GM19467 (cell line): ENCODE measurements around the gene S100A11.
"Not testable (repeated sequence)": the region's sequence is repeated elsewhere in the genome, so short reads cannot be mapped to it uniquely, and the experiment has no call there.

Experiments used
- ATAC-seq: cut with Tn5 transposase; IDR thresholded peaks from one replicate; pipeline ENCODE4 v1.9.1; 2021; ENCODE audit warnings: mild to moderate bottlenecking, moderate library complexity; ENCODE audit not compliant: unreplicated experiment

Gene S100A11

DNA sequence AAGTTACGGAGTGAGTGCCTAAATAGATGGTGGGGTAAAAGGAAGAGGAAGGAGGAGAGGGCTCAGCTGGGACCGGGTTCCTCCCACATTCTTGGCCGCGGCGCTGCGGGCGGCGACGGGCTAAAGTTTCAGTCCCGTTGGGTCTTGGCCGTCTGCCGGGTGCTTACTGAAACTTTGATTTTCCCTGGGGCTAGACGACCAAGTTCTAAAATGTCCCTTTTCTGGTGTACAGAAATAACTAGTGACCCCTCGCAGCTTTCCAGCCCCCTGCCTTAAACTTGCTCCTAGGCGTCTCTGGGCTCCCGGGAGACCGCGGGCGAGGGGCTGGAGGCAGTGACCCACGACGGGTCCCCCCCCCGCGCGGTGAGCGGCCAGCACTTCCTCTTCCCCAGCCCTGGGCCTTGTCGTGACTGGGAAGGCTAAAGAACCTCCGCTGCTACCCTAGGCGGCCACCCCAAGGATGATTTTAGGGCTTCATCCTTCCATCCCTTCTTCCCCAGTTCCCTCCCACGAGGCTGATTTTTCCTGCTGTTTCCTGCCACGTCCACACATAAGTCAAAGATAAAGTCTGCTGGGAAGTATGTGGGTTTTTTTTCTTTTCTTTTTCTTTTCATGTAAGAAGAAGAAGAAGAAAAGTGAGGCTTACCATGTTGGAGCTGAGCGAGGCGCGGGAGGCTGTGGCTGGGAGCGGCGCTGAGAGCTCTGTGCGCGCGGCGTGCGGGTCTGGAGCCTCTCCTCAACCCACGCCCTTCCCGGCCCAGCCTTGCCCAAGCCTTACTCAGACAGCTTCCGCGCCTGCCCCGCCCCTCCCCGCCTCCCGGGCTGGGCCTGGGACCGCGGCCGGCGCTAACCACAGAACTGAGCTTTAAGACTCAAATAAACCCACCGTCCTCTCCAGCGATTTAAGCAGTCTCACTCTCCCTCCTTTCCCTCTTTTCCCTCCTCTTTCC, at the start of gene S100A11:
S100A11 (minus strand) TSS at position 738 of the 950 bp plus-strand sequence; CDS start at position 649, 89 bp downstream.
- peak; percentile 65 for ATAC-seq

- no peak for ATAC-seq
Measured at GRCh38 chr1:152084853-152085252, 48.0 kb upstream of the S100A11 start.

DNA sequence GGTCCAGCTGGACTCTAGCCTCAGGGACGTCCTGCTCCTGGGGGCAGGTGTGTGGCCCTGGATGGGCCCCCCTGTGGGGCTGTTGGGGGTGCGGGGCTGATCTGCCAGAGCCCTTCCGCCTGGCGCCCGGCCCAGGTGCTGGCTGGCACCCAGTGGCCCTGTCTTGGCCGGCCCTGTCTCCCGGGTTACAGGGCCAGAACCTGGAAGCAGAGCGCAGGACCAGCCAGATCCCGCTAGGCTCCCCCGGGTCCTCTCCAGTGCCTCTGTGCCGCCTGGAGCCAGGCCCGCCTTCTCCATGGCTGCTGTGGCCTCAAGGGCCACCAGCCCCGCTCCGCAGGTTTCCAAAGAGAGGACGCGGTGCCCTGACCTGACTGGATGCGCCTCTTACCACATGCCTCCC, 44.2 kb upstream of the S100A11 start:
- ATAC-seq, result not testable (repeated sequence)

DNA sequence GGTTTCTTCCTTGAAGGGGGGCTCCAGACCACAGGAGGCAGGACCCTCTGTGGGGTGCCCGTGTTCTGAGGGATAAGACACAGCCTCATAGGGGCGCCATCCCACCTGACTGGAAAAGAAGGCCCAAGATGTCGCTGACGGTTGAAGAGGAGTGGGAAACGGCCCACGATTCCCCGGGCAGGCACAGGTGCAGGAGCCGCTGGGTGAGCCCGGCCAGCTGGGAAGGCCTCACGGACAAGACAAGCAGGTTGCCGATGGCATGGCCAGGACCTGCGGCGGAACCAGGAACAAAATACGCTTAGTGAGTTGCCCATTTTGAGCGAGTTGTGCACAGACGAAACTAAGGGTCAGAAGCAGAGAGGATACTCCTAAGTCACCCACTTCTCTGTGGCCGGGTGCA, 43.7 kb upstream of the S100A11 start:
- ATAC-seq, result not testable (repeated sequence)

- no peak for ATAC-seq
Measured at GRCh38 chr1:152078831-152079441, 42.1 kb upstream of the S100A11 start.

- ATAC-seq, result no peak
Measured at GRCh38 chr1:152072311-152072710, 35.5 kb upstream of the S100A11 start.

DNA sequence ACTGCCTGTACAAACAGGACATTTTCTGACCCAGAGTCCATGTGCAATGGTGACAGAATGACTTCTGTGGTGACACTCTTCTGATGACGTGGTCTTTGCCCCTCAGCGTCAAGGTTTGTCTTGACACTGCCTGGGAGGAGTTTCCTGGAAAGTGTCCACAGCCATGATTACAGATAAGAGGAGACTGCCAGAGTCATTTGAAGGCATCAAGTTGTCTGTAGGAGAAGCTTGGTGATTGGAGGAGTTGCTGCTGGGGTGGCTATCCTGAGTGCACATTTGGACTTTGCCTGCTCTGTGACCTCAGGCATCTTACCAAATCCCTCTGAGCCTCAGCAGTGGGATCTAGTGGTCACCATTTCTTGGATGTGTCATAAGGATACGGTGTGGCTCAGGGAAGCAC, 34.3 kb upstream of the S100A11 start:
- ATAC-seq, result no peak

GRCh38 chr1:152067929-152068328, 31.1 kb upstream of the S100A11 start:
- no peak for ATAC-seq

DNA sequence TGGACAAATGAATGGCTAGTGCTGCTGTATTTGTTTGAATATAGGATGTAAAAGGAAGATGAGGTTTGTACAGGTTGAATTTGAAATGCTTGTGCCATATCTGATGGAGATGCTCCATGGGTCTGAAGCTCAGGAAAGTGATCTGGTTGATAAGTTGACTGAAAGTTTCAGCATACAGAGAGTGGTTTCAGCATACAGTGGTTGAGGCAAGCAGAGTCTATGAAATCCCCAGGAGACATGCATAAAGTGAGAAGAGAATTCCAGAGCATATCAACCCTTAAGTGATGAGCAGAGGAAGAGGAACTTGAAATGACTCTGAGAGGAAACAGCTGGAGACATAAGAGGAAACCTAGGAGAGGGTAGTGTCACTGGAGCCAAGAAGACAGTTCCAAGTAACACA, 30.3 kb upstream of the S100A11 start:
- ATAC-seq, result no peak

DNA sequence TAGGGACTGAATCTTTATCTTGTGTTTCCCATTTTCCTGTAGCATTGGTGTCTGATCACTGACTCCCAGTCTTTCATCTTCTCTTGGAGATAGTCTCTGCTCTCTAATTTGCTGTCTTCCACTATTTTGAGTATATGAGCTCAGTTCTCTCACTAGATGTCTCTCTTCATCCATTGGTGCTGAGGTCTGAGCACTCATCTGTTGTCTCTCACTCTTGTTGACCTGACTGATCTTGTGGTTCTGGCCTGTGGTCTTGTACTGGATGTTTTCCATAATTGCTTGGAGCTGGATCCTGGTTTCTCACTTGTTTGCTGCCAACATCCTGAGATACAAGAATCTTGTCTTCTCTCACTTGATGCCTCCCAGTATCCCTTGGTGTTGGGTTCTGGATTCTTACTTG, 25.1 kb upstream of the S100A11 start:
- no peak for ATAC-seq

DNA sequence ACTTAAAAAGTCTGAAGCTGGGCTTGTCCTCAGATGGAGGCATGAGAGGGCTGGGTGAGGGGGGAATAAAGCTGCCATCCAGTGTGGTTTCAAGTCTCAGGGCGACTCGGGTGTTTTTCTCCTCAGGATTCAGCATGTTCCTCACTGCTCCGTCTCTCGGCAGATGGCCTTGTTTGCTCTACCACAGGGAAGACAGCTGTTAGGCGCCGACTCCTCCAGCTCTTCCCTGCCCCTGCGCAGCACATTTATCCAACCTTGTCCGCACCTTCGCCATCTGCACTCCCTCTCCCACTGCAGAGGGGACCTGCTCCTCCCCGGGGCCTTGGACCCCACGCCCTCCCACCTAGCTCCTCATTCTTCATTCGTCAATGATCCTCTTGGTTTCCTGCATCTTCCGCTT, 16.6 kb upstream of the S100A11 start:
- no peak for ATAC-seq

- no peak for ATAC-seq
Measured at GRCh38 chr1:152052606-152053005, 15.8 kb upstream of the S100A11 start.

GRCh38 chr1:152050886-152051675, 14.3 kb upstream of the S100A11 start:
- ATAC-seq, result no peak

DNA sequence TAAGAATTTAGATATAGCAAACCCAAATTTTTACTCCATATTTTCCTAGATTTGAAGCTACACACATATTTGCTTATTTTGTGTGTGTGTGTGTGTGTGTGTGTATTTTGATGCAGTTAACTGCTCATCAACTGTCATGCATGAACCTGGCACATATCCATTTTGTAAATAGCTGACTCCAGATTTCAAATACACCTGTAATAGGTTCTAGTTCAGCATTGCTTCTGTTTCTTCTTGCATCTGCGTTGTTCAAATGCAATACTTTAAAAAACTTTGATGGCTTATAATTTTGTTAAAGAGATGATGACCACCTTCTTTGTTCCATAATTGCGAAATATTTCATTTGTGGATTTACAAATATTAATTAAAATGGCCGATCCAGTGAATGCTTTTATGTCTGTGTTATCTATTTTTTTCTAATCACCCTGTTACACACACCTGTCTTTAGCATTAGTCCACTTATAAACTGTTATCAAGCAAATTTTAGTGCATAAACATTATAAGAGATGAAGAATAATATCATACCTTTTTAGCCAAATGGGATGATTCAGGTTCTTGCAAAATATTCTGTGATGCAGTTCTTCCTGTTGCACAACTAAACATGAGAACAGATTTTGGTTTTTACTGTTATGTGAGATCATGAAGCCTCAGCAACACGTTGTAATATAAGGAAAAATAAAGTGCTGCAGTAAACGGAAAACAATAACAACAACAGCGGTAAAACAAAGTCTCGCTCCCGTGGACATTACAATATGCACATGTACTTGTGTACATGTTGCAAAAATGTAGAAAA, 12.7 kb upstream of the S100A11 start:
- ATAC-seq, result no peak

GRCh38 chr1:152048416-152049009, 11.7 kb upstream of the S100A11 start:
- peak; percentile 2 for ATAC-seq

- ATAC-seq, result peak; percentile 96
Measured at GRCh38 chr1:152047730-152048415, 11.1 kb upstream of the S100A11 start.

- no peak for ATAC-seq
Measured at GRCh38 chr1:152047413-152047729, 10.6 kb upstream of the S100A11 start.

DNA sequence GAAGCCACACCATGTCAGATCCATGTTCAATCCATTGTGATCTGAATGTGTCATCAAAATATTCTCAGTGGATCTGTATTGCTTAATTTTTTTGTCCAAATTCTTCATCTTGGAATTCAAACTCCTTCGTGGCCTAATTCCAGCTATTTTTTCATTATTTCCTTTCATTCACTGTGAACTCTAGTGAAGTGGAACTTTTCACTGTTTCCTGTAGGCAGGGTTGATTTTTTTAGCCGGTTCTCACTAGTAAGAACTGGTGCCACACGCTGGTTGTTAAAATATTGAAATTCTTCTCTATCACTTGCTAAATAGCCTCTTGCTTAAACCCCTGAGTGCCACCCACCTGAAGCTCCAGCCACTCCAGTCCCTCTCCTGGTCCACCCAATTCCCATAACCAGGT, 7.6 kb upstream of the S100A11 start:
- no peak for ATAC-seq

GRCh38 chr1:152043870-152044269, 7.1 kb upstream of the S100A11 start:
- no peak for ATAC-seq

GRCh38 chr1:152042030-152042429, 5.2 kb upstream of the S100A11 start:
- ATAC-seq, result no peak
